GM19452 (cell line): Measurements from ENCODE around the gene ARPC5.

Experiments
- ATAC-seq: cut with Tn5 transposase; IDR thresholded peaks from one replicate; pipeline ENCODE4 v1.9.1; 2021; ENCODE audit not compliant: unreplicated experiment

The ARPC5 gene

GRCh38 chr1:183589384-183589783 lies 46.2 kb downstream of the ARPC5 start:
- no peak for ATAC-seq

GRCh38 chr1:183588827-183589226 lies 46.8 kb downstream of the ARPC5 start:
- ATAC-seq: no peak

DNA sequence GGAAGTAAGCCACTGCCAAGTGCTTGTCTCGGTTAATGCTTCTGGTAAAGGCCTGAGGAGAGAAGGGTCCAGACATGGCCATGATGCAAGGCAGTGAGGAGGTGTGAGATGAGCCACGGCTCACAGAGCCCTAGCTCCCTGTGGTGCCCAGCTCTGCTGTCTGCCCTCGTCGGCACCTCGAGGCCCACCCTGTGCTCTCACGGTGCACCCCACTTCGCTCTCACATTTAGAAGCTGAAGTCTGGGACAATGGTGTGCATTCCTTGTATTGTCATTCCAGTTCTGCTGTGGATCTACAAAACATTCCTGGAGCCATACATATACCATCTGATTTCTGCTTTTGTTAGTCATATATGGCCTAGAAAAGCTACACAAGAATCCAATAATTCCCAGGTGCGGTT lies 48.7 kb downstream of the ARPC5 start:
- ATAC-seq: no peak

DNA sequence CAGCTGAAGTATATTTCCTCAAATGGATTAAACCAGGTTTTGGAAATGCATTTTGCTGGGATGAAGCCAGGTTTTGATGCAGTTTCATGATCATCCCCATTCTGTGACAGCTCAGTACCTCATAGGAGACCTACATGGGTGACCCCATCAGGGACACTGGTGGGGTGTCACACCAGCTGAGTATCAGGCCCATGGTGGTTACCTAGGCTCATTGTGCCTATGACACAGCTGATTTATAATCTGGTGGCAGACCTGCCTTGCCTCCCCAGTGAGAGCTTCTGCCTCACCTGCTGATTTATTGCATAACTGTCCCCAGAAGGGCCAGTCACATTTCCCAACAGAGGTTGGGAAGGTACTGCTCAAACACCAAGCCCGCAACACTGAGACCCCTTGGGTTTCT lies 49.1 kb downstream of the ARPC5 start:
- no peak for ATAC-seq

- no peak for ATAC-seq
Observed at GRCh38 chr1:183585038-183585437, 50.5 kb downstream of the ARPC5 start.

GRCh38 chr1:183584147-183584546 lies 51.4 kb downstream of the ARPC5 start:
- no peak for ATAC-seq

DNA sequence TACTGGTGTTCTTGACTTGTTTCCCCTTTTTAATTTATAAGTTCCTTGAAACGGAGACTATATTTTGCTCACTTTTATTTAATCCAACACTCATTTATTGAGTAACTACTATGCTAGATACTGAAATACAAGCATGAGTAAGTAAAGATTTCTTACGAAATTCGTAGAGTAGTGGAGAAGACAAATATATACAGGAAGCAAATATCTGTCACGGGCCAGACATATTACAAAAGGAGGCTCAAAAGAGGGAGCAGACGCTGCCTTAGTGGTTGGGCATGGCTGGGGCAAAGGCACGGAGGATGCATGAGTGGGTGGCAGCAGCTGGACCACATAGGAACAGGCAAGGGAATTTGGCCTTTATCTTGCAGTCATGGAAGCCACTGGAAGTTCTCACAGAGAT lies 52.1 kb downstream of the ARPC5 start:
- no peak for ATAC-seq

DNA sequence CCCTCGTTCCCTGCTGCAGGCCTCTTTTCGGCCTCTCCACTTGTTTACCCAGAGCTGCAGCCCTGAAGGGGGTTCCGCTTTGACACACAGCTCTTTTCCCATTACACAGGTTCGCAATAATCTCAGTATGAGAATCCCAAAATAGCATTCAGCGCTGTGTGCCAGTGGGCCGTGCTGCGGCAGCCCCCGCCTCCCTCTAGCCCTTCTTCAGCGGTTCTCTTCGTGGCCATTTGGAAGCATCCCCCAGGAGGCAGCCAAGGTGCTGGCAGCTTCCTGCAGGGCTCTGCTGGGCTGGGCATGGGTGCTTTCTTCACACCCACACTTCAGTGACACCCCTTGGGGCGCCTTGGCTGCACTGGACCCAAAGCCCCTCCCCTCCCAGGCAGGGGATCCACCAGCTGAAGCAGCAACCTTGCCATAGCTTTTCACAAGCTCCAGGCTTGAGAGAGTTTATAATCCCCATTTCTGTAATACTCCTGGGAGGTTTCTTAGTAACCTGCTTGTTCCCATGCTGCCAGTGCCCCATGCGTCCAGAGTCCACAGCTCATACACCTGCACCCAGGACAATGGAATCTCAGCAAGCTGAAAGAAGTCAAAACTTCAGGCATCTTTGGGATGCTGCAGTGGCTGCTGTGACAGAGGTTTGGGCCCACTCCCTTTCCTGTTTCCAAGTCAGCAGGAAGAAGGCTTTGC lies 53.4 kb downstream of the ARPC5 start:
- ATAC-seq: no peak

- no peak for ATAC-seq
Observed at GRCh38 chr1:183580281-183580682, 55.3 kb downstream of the ARPC5 start.

GRCh38 chr1:183578856-183579255 lies 56.7 kb downstream of the ARPC5 start:
- ATAC-seq: no peak

GRCh38 chr1:183577897-183578465 lies 57.6 kb downstream of the ARPC5 start:
- no peak for ATAC-seq

- no peak for ATAC-seq
Observed at GRCh38 chr1:183576537-183576936, 59.0 kb downstream of the ARPC5 start.

- ATAC-seq: no peak
Observed at GRCh38 chr1:183575606-183576005, 60.0 kb downstream of the ARPC5 start.

DNA sequence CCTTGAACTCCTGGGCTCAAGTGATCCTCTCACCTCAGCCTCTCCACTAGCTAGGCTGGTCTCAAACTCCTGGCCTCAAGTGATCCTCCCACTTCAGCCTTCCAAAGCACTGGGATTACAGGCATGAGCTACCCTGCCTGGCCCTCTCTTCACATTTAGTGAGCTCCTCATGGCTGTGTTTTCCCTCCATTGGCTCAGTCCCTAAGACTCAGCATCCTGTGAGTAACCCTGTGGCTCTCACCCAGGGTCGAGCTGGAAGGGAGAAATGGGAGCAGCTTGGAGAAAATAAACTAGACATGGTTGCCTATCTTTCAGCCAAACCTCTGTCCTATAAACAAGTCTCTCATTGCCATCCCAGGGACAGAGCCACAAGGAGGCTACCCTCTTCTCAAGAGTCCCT lies 62.9 kb downstream of the ARPC5 start:
- no peak for ATAC-seq

DNA sequence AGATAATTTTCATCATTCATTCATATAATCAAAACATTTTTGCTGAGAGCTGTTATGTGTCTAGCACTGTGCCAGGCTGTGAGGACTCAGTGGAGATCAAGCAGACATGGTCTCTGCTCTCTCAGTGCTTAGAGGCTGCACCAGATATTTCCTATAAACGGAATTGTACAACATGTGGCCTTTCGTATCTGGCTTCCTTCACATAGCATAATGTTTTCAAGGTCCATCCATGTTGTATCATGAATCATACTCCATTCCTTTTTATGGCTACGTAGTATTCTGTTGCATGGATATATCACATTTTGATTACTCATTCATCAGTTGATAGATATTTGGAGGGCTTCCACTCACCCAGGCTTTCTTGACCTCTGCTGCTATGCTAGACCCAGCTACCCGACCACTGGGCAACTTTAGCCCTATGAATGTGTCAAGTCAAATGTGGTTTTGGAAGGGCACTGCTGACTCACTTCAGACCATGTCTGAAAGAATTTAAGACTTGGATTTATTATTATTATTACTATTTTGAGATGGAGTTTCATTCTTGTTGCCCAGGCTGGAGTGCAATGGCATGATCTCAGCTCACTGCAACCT lies 63.8 kb downstream of the ARPC5 start:
- no peak for ATAC-seq
